Stomach smooth muscle (tissue), 2 donors: Measurements from ENCODE around the gene ZFAND3.
"Not testable (repeated sequence)": the region's sequence is repeated elsewhere in the genome, so short reads cannot be mapped to it uniquely, and the experiment has no call there.

Source experiments
- H3K27ac ChIP-seq: one replicate; pipeline ENCODE4 v1.7.0; 2013; ENCODE audit warnings: mild to moderate bottlenecking, low read length, inconsistent platforms
- H3K27me3 ChIP-seq, 2 donors: one replicate each; pipeline ENCODE4 v1.7.0; 2013; ENCODE audit warnings: low read length in 2 of 2; ENCODE audit not compliant: insufficient read depth in 2 of 2, control insufficient read depth in 1 of 2
- H3K36me3 ChIP-seq, 2 donors: one replicate each; pipeline ENCODE4 v1.7.0; 2013; ENCODE audit warnings: low read length in 2 of 2; ENCODE audit not compliant: control insufficient read depth in 2 of 2, insufficient read depth in 2 of 2
- H3K4me1 ChIP-seq: one replicate; pipeline ENCODE4 v1.7.0; 2013; ENCODE audit warnings: low read length; ENCODE audit not compliant: control insufficient read depth, insufficient read depth
- H3K4me3 ChIP-seq, 2 donors: one replicate each; pipeline ENCODE4 v1.7.0; 2013; ENCODE audit warnings: low read length in 2 of 2
- H3K9ac ChIP-seq, 2 donors: one replicate each; pipeline ENCODE4 v1.7.0; 2013; ENCODE audit warnings: low read length in 2 of 2, mild to moderate bottlenecking in 1 of 2
- H3K9me3 ChIP-seq, 2 donors: one replicate each; pipeline ENCODE4 v1.7.0; 2013; ENCODE audit warnings: low read length in 2 of 2; ENCODE audit not compliant: control insufficient read depth in 2 of 2
- donor health status: healthy.
- donor health status: Pancreatic carcinoma.

The ZFAND3 gene

DNA sequence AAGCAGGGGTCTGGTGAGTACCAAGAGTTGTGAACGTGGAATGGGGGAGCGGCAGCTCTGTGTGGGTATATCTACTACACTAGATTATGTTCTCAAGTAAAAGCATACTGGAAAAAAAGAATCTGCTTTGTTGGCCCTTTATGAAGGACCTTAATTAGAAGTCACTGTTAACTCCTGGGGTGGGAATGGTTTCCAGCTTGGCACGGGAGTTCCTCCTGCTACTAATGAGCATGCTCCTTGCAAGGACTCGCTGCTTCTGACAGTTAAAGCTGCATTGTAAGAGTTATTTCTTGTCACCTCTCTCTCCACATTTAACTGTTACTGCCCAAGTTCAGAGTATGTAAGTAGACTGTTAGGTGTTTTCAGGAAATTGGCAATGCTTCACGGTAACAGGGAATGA is 292.7 kb downstream of the ZFAND3 start:
- H3K27me3 ChIP-seq: no peaks in the 10 kb centered on the region
- H3K9me3 ChIP-seq: no peaks in the 10 kb centered on the region
- no peak overlapping the region for H3K9ac ChIP-seq
- H3K36me3 ChIP-seq: peaks cover 3 to 8% of the 10 kb centered on the region in 2 donors
- H3K4me1 ChIP-seq: peaks cover 3% of the 10 kb centered on the region
- no peak overlapping the region for H3K27ac ChIP-seq
- H3K4me3 ChIP-seq: no peak overlapping the region

DNA sequence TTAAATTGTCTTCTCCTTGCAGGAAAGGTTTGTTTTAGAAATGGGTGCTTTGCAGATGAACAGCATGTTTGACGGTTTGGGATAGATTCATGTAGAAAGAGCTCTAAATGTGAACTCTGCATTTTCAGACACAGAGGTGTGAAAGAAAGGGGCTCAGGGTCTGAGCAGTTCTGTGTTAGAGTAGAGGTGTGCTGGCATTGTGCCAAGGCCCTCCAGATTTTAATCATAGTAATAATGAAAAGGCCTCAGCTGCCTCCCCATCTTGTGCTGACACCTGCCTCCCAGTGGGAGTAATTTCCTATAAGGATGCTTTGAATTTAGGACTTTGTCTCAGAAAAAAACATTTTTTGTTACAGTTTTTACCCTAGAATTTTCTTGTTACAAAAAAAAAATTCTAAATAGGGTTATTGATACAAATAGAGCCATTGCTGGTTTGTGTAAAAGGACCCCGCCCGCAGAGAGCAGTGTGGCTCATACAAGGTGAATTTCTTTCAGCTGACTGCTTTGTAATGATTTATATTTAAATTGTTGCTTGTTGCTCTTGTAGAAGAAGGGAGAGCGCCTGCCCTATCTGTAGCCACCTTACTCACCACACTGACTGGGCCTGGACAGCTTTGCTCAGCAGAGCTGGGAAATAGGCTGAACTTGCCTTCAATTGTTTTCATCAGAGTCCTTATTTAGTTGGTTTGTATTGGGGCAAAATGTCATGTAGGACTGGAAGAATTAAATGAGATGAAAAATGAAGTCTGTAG is 294.5 kb downstream of the ZFAND3 start:
- no peak overlapping the region for H3K27ac ChIP-seq
- peaks cover 3 to 4% of the 10 kb centered on the region in 2 donors for H3K36me3 ChIP-seq
- no peak overlapping the region for H3K9ac ChIP-seq
- no peaks in the 10 kb centered on the region for H3K9me3 ChIP-seq
- H3K27me3 ChIP-seq: no peaks in the 10 kb centered on the region
- no peak overlapping the region for H3K4me3 ChIP-seq
- peaks cover 3% of the 10 kb centered on the region for H3K4me1 ChIP-seq

DNA sequence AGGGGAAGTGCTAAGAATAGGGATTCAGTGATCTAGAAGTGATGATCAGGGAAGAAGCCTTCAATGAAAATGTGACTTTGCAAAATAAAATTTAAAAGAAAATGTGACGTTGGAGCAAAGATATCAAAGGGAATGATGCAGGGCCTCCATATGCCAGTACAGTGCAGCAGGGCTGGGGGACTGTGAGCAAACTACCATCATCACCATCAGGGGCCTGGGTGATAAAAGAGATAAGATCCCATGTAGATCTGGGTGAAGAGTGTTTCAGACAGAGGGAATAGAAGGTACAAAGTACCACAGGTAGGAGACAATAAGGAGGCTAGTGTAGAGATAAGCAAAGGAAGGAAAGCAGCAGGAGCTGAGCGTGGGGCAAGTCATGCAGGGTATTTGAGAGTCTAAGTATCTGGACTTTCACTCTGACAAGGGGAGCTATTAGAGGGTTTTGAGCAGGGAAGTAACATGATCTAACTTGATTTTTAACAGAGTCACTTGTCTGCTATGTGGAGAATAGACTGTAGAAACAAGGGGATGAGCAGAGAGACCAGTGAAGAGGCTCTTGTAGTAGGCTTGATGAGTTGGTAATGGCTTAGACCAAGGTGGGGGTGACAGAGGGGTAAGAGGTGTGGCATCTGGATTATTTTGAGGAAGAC is 295.6 kb downstream of the ZFAND3 start:
- Histone ChIP-seq H3K4me3 (no peak overlapping the region), H3K36me3 (peaks cover 3 to 4% of the 10 kb centered on the region in 2 donors), H3K27me3 (no peaks in the 10 kb centered on the region), H3K27ac (no peak overlapping the region), H3K9ac (no peak overlapping the region), H3K4me1 (peaks cover 3% of the 10 kb centered on the region), H3K9me3 (no peaks in the 10 kb centered on the region)

DNA sequence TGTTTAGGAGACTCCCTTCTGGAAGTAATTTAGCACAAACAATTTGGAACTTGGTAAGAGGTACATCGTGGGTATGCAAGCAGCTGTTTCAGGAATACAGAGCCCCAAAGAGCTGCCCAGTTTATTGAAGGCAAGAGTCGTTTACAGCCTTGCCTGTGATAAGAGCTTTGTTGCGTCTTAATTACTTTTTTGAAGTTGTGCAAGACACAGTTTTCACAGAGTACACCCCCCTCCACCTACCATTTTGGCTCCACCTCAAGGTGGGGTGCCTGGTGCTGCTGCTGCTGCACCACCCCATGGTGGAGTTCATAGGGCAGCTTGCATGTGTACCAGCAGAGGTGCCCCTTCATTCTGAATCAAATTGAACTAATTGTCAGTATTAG is 296.1 kb downstream of the ZFAND3 start:
- H3K27me3 ChIP-seq: no peaks in the 10 kb centered on the region
- no peak overlapping the region for H3K27ac ChIP-seq
- H3K36me3 ChIP-seq: peaks cover 3 to 4% of the 10 kb centered on the region in 2 donors
- H3K9me3 ChIP-seq: no peaks in the 10 kb centered on the region
- H3K9ac ChIP-seq: no peak overlapping the region
- peaks cover 2% of the 10 kb centered on the region for H3K4me1 ChIP-seq
- H3K4me3 ChIP-seq: no peak overlapping the region

DNA sequence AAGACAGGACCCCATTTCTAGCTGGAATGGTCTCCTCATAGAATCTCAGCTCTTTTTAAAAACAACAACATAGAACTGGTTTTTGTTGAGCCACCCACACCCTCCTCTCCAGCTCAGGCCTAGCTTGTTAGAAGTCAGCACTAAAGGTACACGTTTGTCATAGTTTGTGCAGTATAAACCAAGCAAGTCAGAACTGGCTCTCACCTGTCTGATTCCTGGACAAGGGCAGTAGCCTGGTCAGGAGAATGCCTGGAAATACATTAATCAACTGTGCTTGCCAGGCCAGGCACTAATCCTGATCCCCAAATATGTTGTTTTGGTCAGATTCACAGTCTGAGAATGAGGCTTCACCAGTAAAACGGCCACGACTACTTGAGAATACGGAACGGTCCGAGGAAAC is 296.7 kb downstream of the ZFAND3 start:
- Histone ChIP-seq H3K27ac (no peak overlapping the region), H3K9ac (no peak overlapping the region), H3K4me1 (no peaks in the 10 kb centered on the region), H3K36me3 (peaks cover 3 to 4% of the 10 kb centered on the region in 2 donors), H3K27me3 (no peaks in the 10 kb centered on the region), H3K9me3 (no peaks in the 10 kb centered on the region), H3K4me3 (no peak overlapping the region)

DNA sequence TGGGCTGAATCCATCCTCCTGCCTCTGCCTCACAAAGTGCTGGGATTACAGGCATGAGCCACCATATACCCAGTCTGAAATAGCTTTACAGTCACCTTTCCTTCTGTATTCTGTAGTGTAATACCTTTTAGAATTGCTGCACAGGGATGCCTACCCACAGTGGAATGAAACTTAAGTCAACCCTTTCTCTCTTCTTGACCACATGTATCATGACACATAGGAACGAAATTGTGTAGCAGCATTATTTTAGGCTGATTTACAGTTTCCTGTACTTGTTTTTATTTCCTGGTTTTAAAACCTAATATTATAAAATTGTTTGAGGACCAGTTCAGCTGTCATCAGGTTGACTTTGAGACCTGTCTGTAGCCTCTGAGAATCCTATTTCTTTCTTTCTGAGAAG is 297.8 kb downstream of the ZFAND3 start:
- Histone ChIP-seq H3K27me3 (no peaks in the 10 kb centered on the region), H3K36me3 (peaks cover 3 to 4% of the 10 kb centered on the region in 2 donors), H3K4me1 (no peaks in the 10 kb centered on the region), H3K9me3 (no peaks in the 10 kb centered on the region), H3K9ac (no peak overlapping the region), H3K27ac (no peak overlapping the region), H3K4me3 (no peak overlapping the region)

DNA sequence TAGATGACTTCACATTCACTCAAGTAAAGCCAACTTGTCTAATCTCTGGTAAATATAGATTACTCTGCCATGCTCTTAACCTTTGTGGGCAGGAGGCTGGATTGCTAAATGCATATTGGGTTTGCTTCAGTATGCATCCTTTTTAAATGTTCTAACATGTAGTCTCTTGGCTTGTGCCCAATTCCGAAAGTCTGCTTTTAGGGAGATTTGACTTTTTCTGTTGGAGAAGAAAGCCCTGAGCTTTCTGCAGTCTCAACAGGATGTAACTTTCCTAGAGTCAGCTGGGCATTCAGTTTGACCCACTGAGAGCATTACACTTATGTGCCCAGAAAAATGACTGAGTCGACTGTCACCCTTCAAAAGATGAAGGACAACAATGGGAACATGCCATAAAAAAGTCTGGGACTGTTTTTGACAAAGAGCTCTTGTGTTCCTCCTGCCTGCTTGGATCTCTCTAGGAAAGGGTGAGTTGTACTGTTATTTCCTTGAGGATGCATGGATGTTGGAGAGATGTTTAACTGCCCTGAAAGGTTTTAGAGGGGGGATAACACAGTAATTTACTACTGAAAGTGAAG is 299.4 kb downstream of the ZFAND3 start:
- no peaks in the 10 kb centered on the region for H3K27me3 ChIP-seq
- H3K4me3 ChIP-seq: no peak overlapping the region
- H3K4me1 ChIP-seq: no peaks in the 10 kb centered on the region
- H3K9ac ChIP-seq: no peak overlapping the region
- no peaks in the 10 kb centered on the region for H3K9me3 ChIP-seq
- peaks cover 3 to 4% of the 10 kb centered on the region in 2 donors for H3K36me3 ChIP-seq
- no peak overlapping the region for H3K27ac ChIP-seq

DNA sequence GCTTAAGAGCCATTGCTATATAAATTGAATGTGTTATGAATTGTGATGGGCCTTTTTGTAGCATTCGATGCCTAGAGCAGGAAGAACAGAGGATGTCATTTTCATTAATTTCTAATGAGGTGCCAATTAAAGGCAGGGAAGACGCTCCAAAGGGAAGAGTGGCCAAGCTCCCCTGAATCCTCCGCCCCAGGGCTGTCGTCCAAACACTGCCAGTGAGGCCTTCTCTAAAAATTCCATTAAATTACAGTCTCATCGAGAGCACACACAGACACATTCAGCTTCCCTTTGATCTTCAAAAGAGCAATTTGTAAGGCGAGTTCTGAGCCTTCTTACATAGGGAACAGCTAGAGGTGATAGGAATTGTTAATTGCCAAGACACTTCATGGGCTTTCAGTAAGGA is 300.0 kb downstream of the ZFAND3 start:
- no peak overlapping the region for H3K4me3 ChIP-seq
- no peaks in the 10 kb centered on the region for H3K4me1 ChIP-seq
- H3K27me3 ChIP-seq: no peaks in the 10 kb centered on the region
- peaks cover 3 to 4% of the 10 kb centered on the region in 2 donors for H3K36me3 ChIP-seq
- no peak overlapping the region for H3K27ac ChIP-seq
- H3K9me3 ChIP-seq: no peaks in the 10 kb centered on the region
- no peak overlapping the region for H3K9ac ChIP-seq

DNA sequence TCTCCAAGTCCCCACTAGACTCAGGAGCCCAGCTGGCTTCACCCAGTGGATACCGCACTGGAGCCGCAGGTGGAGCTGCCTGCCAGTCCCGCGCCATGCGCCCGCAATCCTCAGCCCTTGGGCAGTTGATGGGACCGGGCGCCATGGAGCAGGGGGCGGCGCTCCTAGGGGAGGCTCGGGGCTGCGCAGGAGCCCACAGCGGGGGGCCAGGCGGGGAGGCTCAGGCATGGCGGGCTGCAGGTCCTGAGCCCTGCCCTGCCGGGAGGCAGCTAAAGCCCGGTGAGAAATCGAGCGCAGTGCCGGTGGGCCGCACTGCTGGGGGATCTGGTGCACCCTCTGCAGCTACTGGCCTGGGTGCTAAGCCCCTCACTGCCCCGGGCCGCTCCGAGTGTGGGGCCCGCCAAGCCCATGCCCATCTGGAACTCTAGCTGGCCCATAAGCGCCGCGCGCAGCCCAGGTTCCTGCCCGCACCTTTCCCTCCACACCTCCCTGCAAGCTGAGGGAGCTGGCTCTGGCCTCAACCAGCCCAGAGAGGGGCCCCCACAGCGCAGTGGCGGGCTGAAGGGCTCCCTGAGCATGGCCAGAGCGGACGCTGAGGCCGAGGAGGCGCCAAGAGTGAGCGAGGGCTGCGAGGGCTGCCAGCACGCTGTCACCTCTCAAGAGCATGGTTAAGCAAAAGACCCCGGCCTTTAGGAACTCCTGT is 304.8 kb downstream of the ZFAND3 start:
- H3K27ac ChIP-seq, H3K4me1 ChIP-seq, H3K27me3 ChIP-seq, H3K9ac ChIP-seq, H3K36me3 ChIP-seq, H3K9me3 ChIP-seq, H3K4me3 ChIP-seq: not testable (repeated sequence)

DNA sequence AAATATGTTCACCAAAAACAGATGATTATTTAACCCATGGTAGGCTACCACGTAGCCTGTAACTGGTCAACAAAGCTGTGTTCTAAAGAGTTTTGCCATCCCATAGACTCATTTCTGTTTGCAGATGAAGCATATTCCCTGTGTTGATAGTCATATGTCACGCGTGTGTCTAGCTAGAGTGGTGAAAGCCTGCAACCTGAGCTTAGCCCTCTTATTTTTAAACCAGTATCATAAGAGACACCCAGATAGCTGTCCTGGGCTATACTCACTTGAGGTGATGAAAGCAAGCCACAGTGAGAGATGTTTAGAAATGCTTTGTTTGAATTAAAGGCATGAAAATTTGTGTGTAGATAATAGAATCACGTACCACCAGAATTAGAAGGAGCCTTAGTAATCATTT is 307.8 kb downstream of the ZFAND3 start:
- Histone ChIP-seq H3K9me3 (no peaks in the 10 kb centered on the region), H3K4me1 (peaks cover 4% of the 10 kb centered on the region), H3K27ac (no peak overlapping the region), H3K27me3 (no peaks in the 10 kb centered on the region), H3K4me3 (no peak overlapping the region), H3K9ac (no peak overlapping the region), H3K36me3 (peaks cover 0 to 2% of the 10 kb centered on the region in 2 donors)
